Measurements from ENCODE around the gene ZNF865.
A peak's percentile ranks its signal among the peaks of the same experiment; 100 is the strongest.

ZNF865 gene

GRCh38 chr19:55609326-55609725 lies 3.9 kb downstream of the ZNF865 start:
- no peak for DNase-seq

- DNase-seq: no peak
Observed at GRCh38 chr19:55611300-55611982, 6.0 kb downstream of the ZNF865 start.

- peak; percentile 51 for DNase-seq
Observed at GRCh38 chr19:55611983-55612645, 6.7 kb downstream of the ZNF865 start.

GRCh38 chr19:55613396-55613795 lies 7.9 kb downstream of the ZNF865 start:
- no peak for DNase-seq

GRCh38 chr19:55613930-55614710 lies 8.7 kb downstream of the ZNF865 start:
- no peak for DNase-seq

GRCh38 chr19:55614711-55615542 lies 9.5 kb downstream of the ZNF865 start:
- DNase-seq: no peak

- DNase-seq: no peak
Observed at GRCh38 chr19:55615543-55616394, 10.3 kb downstream of the ZNF865 start.

GRCh38 chr19:55616395-55616875 lies 11.0 kb downstream of the ZNF865 start:
- no peak for DNase-seq

- no peak for DNase-seq
Observed at GRCh38 chr19:55617426-55617825, 12.0 kb downstream of the ZNF865 start.

GRCh38 chr19:55618426-55618825 lies 13.0 kb downstream of the ZNF865 start:
- DNase-seq: no peak

- no peak for DNase-seq
Observed at GRCh38 chr19:55619286-55619685, 13.8 kb downstream of the ZNF865 start.

GRCh38 chr19:55620410-55621204 lies 15.2 kb downstream of the ZNF865 start:
- peak; percentile 95 for DNase-seq

GRCh38 chr19:55621205-55621672 lies 15.8 kb downstream of the ZNF865 start:
- DNase-seq: no peak

- DNase-seq: no peak
Observed at GRCh38 chr19:55621673-55622231, 16.3 kb downstream of the ZNF865 start.

- no peak for DNase-seq
Observed at GRCh38 chr19:55622242-55622969, 17.0 kb downstream of the ZNF865 start.

- no peak for DNase-seq
Observed at GRCh38 chr19:55623130-55623529, 17.7 kb downstream of the ZNF865 start.

- DNase-seq: no peak
Observed at GRCh38 chr19:55623561-55623960, 18.1 kb downstream of the ZNF865 start.

GRCh38 chr19:55624109-55625003 lies 18.9 kb downstream of the ZNF865 start, which contains the start of gene ZNF784:
Gene ZNF784, minus strand, starts transcription at chr19:55624566. Its CDS starts 5 bp downstream, at chr19:55624561.
- DNase-seq: peak; percentile 89

GRCh38 chr19:55625004-55625326 lies 19.5 kb downstream of the ZNF865 start:
- DNase-seq: no peak
